ENCODE data around the gene SMPDL3A.

DNA sequence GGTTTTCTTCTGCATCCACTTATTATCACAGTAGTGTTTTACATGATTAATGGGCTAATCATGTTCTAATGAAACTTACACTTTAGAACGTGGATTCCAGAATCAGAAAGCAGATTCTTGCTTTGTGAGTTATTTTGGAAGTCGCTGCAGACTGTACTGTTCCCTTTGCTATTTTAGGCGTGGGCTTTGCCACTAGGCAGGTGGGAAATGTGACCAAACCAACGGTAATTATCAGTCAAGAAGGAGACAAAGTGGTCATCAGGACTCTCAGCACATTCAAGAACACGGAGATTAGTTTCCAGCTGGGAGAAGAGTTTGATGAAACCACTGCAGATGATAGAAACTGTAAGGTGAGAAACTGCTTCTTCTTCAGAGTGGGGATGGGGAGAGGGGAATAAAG lies 8.9 kb upstream of the SMPDL3A start:
- no peak for TF ChIP-seq POLR2AphosphoS5 (IDR thresholded peaks at IDR 0.05)
- TF ChIP-seq, protein P1, sequence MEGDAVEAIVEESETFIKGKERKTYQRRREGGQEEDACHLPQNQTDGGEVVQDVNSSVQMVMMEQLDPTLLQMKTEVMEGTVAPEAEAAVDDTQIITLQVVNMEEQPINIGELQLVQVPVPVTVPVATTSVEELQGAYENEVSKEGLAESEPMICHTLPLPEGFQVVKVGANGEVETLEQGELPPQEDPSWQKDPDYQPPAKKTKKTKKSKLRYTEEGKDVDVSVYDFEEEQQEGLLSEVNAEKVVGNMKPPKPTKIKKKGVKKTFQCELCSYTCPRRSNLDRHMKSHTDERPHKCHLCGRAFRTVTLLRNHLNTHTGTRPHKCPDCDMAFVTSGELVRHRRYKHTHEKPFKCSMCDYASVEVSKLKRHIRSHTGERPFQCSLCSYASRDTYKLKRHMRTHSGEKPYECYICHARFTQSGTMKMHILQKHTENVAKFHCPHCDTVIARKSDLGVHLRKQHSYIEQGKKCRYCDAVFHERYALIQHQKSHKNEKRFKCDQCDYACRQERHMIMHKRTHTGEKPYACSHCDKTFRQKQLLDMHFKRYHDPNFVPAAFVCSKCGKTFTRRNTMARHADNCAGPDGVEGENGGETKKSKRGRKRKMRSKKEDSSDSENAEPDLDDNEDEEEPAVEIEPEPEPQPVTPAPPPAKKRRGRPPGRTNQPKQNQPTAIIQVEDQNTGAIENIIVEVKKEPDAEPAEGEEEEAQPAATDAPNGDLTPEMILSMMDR (IDR thresholded peaks at IDR 0.05) = no peak
- TF ChIP-seq POLR2A (IDR thresholded peaks at IDR 0.05) = no peak
